K562 (cell line): ENCODE data around the gene SNPH. TPM values are rescaled to one million over a fixed set of nuclear protein-coding genes. Genes with fewer than 3 reads are reported as not detected.

Experiments
- ATAC-seq: fragments of 200-7000 bp; cut with Tn5 transposase; 3 replicates; pipeline ENCODE4 v1.9.1; 2020; ENCODE audit warnings: moderate library complexity
- BruUV-seq: library from RNA; stranded (reverse); fragments of 400-500 nt; replicated peaks from 2 replicates; lab custom pipeline; 2021; lab: Mats Ljungman, UMichigan
- CTCF ChIA-PET: fragments of 300-600 bp; formaldehyde crosslinking; extraction: SDS; loops from one replicate; lab custom pipeline; 2021; ENCODE audit warnings: low intra/inter-chr PET ratio; lab: Yijun Ruan, JAX
- POLR2A ChIA-PET: fragments of 300-600, 350-650 bp; sonication (Branson Sonifier 250); formaldehyde crosslinking; extraction: SDS; loops from one replicate; lab custom pipeline; 2021; ENCODE audit warnings: antibody characterized with exemption, inconsistent platforms; lab: Yijun Ruan, JAX
- DNase-seq, 4 experiments: peaks; one replicate each; pipeline versions ENCODE4 v3.0.0 to v3.0.0-alpha.2; 2011 to 2018; ENCODE audit warnings: low spot score in 3 of 4, mixed read lengths in 3 of 4; ENCODE audit errors: extremely low read depth in 1 of 4
- FAIRE-seq: peaks from 2 replicates; lab custom pipeline; 2011; peaks lifted over from hg19 to GRCh38; lab: Jason Lieb, UNC
- H2AFZ ChIP-seq: 2 replicates; pipeline ENCODE4 v1.6.0; 2011; ENCODE audit warnings: low read depth, low read length, control low read depth, inconsistent platforms
- H3K27ac ChIP-seq: fragments of 200-600 bp; 3 replicates; pipeline ENCODE4 v1.8.0; 2011; ENCODE audit warnings: low read depth, mild to moderate bottlenecking, control low read depth, inconsistent platforms, low read length, moderate library complexity, mixed read lengths; ENCODE audit errors: extremely low read depth
- H3K27me3 ChIP-seq, 2 experiments: fragments of 300-600 bp in 1 of 2; 2 replicates in 1 of 2; 3 replicates in 1 of 2; pipeline versions ENCODE4 v1.6.0 to v1.8.0; 2011; ENCODE audit warnings: inconsistent platforms in 2 of 2, low read length in 2 of 2, mild to moderate bottlenecking in 1 of 2, mixed read lengths in 1 of 2, moderate library complexity in 1 of 2; ENCODE audit not compliant: control insufficient read depth in 2 of 2, insufficient read depth in 2 of 2
- H3K36me3 ChIP-seq: fragments of 300-600 bp; 3 replicates; pipeline ENCODE4 v1.8.0; 2011; ENCODE audit warnings: mild to moderate bottlenecking, low read length, inconsistent platforms; ENCODE audit not compliant: control insufficient read depth, insufficient read depth
- H3K4me1 ChIP-seq, 2 experiments: fragments of 200-600 bp in 1 of 2; replicated peaks in 1 of 2; 2 replicates in 1 of 2; 3 replicates in 1 of 2; pipeline versions ENCODE4 v1.5.1 to v1.8.0; 2011; ENCODE audit warnings: inconsistent platforms in 2 of 2, low read length in 2 of 2, mild to moderate bottlenecking in 1 of 2, mixed read lengths in 1 of 2, moderate library complexity in 1 of 2; ENCODE audit not compliant: control insufficient read depth in 2 of 2, insufficient read depth in 2 of 2
- H3K4me2 ChIP-seq: 2 replicates; pipeline ENCODE4 v1.6.1; 2011; ENCODE audit warnings: low read length, control low read depth, inconsistent platforms, mixed read lengths; ENCODE audit not compliant: insufficient read depth
- H3K4me3 ChIP-seq: fragments of 200-600 bp; sonication (generic), shearing (Covaris generic); 2 replicates; pipeline ENCODE4 v1.5.1; 2016; ENCODE audit warnings: control low read depth, inconsistent platforms
- H3K79me2 ChIP-seq: fragments of 200-600 bp; 3 replicates; pipeline ENCODE4 v1.8.0; 2011; ENCODE audit warnings: low read length, inconsistent platforms; ENCODE audit not compliant: control insufficient read depth, insufficient read depth
- H3K9ac ChIP-seq, 2 experiments: 2 replicates each; pipeline versions ENCODE4 v1.6.0 to v1.6.1; 2011; ENCODE audit warnings: low read depth in 2 of 2, low read length in 2 of 2, control low read depth in 1 of 2, inconsistent platforms in 1 of 2, mild to moderate bottlenecking in 1 of 2, mixed read lengths in 1 of 2; ENCODE audit not compliant: insufficient read depth in 1 of 2
- H3K9me1 ChIP-seq: one replicate; pipeline ENCODE4 v1.6.0; 2011; ENCODE audit warnings: inconsistent platforms, mild to moderate bottlenecking, low read length, moderate library complexity; ENCODE audit not compliant: control insufficient read depth, insufficient read depth
- H3K9me3 ChIP-seq: replicated peaks from 2 replicates; pipeline ENCODE4 v1.5.1; 2011; ENCODE audit warnings: low read depth, low read length, inconsistent platforms; ENCODE audit not compliant: control insufficient read depth, insufficient read depth
- H4K20me1 ChIP-seq: replicated peaks from 2 replicates; pipeline ENCODE4 v1.6.1; 2011; ENCODE audit warnings: low read length, inconsistent platforms, mixed read lengths; ENCODE audit not compliant: control insufficient read depth, insufficient read depth
- KAT8 ChIP-seq: fragments of 450-650 bp; IDR thresholded peaks from 2 replicates; pipeline ENCODE4 v1.6.1; 2016; ENCODE audit warnings: low read depth, mild to moderate bottlenecking
- MBD2 ChIP-seq: sonication (generic); IDR thresholded peaks from 2 replicates; pipeline ENCODE4 v1.6.1; 2016; ENCODE audit warnings: low read depth, borderline replicate concordance
- MTF1 ChIP-seq: fragments of 250-450 bp; sonication (Bioruptor Pico); IDR thresholded peaks from 2 replicates; pipeline ENCODE4 v1.9.0; 2021; ENCODE audit warnings: moderate library complexity, mild to moderate bottlenecking, inconsistent platforms, borderline replicate concordance
- SIN3A ChIP-seq, 2 experiments: fragments of 150-350 bp in 1 of 2; IDR thresholded peaks; 2 replicates each; pipeline ENCODE4 v1.6.1; 2011 to 2016; ENCODE audit warnings: borderline replicate concordance in 2 of 2, low read depth in 2 of 2, low read length in 2 of 2, mild to moderate bottlenecking in 2 of 2, moderate library complexity in 2 of 2; ENCODE audit not compliant: control insufficient read depth in 1 of 2
- SIN3B ChIP-seq: fragments of 450-650 bp; IDR thresholded peaks from 2 replicates; pipeline ENCODE4 v1.6.1; 2017; ENCODE audit warnings: low read depth, mild to moderate bottlenecking, moderate library complexity
- SRSF9 ChIP-seq: fragments of 200-400 bp; formaldehyde crosslinking; IDR thresholded peaks from 2 replicates; pipeline ENCODE4 v1.6.1; 2017; ENCODE audit warnings: low read depth, low read length, borderline replicate concordance
- XRCC4 ChIP-seq: IDR thresholded peaks from one replicate; pipeline ENCODE4 v1.6.1; 2011; ENCODE audit not compliant: insufficient read depth, insufficient read length; ENCODE audit errors: extremely low read depth
- ZBTB7A ChIP-seq: IDR thresholded peaks from 2 replicates; pipeline ENCODE4 v1.6.1; 2011; ENCODE audit warnings: low read depth, mild to moderate bottlenecking, low read length, moderate library complexity, borderline replicate concordance; ENCODE audit not compliant: control insufficient read depth
- ZNF347 ChIP-seq: fragments of 450-650 bp; formaldehyde crosslinking; IDR thresholded peaks from 2 replicates; pipeline ENCODE4 v1.4.0; 2020; ENCODE audit warnings: low read depth, mild to moderate bottlenecking, moderate library complexity
- ZNF431 ChIP-seq: sonication (generic); formaldehyde crosslinking; IDR thresholded peaks from 2 replicates; pipeline ENCODE4 v1.8.0; 2022; ENCODE audit warnings: mild to moderate bottlenecking, missing genetic modification reagents
- ZNF699 ChIP-seq: fragments of 250-450 bp; sonication (Bioruptor Pico); IDR thresholded peaks from 2 replicates; pipeline ENCODE4 v1.8.0; 2021; ENCODE audit warnings: mild to moderate bottlenecking, moderate library complexity; ENCODE audit not compliant: insufficient replicate concordance
- WGBS: fragments of 100-300 bp; shearing (Covaris generic); methylation state at CpG from one replicate; pipeline ENCODE4 v1.1.6; 2016; ENCODE audit warnings: low coverage, mixed read lengths; ENCODE audit not compliant: insufficient coverage; ENCODE audit errors: missing lambda C conversion rate; 5-methylcytosine and 5-hydroxymethylcytosine counted together
- in situ Hi-C: fragments of 300-500 bp; cut with MboI; formaldehyde crosslinking; loops from 4 replicates; pipeline ENCODE4 v1.15.0; 2018; ENCODE audit warnings: inconsistent platforms, mixed read lengths
- intact Hi-C: fragments of 100-400 bp; cut with micrococcal nuclease; formaldehyde crosslinking; loops from 2 replicates; pipeline ENCODE4 v1.14.2; 2022
- polyA plus RNA-seq, 8 experiments: library from polyadenylated mRNA; depleted of rRNA in 4 of 8; stranded (reverse) in 5 of 8; unstranded in 3 of 8; fragments of >200 nt; fragmentation: Nextera tagmentation in 2 of 8; fragmentation: Illumina TruSeq in 1 of 8; extraction: Ambion mirVana in 2 of 8; extraction: Trizol in 1 of 8; gene quantifications; 2 replicates each; pipeline versions ENCODE4 v1.2.1 to v1.2.3, GENCODE V29; 2011 to 2014; ENCODE audit warnings: inconsistent platforms in 1 of 8, missing spikeins in 1 of 8
- total RNA-seq, 7 experiments: library from RNA; depleted of rRNA in 6 of 7; stranded (reverse); fragments of >200 nt in 6 of 7; fragmentation: Illumina TruSeq in 2 of 7; extraction: Trizol in 2 of 7; gene quantifications; 2 replicates each; pipeline versions ENCODE4 v1.2.1 to v1.2.3, GENCODE V29; 2011 to 2021; ENCODE audit warnings: low replicate concordance in 1 of 7
- TF ChIP-seq, protein P1 (sequence below): fragments of 450-650 bp; formaldehyde crosslinking; IDR thresholded peaks from 2 replicates; pipeline ENCODE4 v1.4.0; 2022; ENCODE audit warnings: mild to moderate bottlenecking, moderate library complexity
- TF ChIP-seq, protein P2 (sequence below): fragments of 450-650 bp; formaldehyde crosslinking; IDR thresholded peaks from 2 replicates; pipeline ENCODE4 v1.4.0; 2020; ENCODE audit warnings: mild to moderate bottlenecking, moderate library complexity
- TF ChIP-seq, protein P3 (sequence below): fragments of 200-800 bp; sonication (Bioruptor generic); IDR thresholded peaks from 2 replicates; pipeline ENCODE4 v1.6.1; 2017; ENCODE audit warnings: missing genetic modification characterization, missing compliant biosample characterization

The SNPH gene
- total and polyA plus RNA-seq, 9 of the 15 experiments (the other 6 are each of a cell fraction or from before 2014, with no cell fraction given), result 0.03 to 4.2 (median 1.4) TPM

DNA sequence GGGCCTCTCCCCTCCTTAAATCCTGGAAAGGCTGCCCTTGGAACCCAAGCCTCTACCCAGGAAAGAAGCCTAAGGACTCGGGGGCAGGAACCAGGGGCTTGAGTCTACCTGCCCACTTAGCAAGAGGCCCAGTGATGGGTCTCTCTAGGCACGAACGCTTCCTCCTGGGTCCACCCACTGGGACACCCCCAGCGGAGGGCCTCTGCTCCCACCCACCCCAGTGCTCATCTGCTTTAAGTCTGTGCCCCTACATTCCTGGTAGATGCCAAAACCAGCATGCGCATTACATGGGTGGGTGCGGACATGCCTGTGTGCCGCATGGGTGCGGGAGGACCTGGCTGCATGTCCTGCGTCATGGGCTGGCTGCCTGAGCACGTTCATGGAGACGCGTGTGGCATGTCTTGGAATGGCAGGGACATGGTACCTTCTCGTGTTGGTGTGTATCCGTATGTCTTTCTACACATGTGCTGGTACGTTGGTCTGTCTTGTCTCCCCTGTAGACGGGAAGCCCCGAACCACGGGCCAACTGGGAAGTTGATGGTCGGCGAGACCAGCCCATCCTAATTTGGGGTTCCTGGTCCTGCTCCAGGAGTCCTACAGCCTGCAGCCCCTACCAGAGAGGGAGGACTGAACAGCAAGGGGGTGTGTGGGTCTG lies 29.3 kb downstream of the SNPH start:
- H3K27me3 ChIP-seq, result no peaks in the 10 kb centered on the region
- DNase-seq, result no peak
- H3K27ac ChIP-seq, result no peak overlapping the region
- no peak for ATAC-seq
- intact Hi-C loops (no loop called here), in situ Hi-C loops (no loop called here)
- peaks cover 0 to 8% of the 10 kb centered on the region in 2 experiments; a peak in 3 of 5 replicates for H3K4me1 ChIP-seq
- ChIA-PET POLR2A (no interaction called here), CTCF (no interaction called here)
- 70% methylated on average over 11 of the region's 20 CpGs for WGBS
- H2AFZ ChIP-seq, result no peak overlapping the region
- H3K9ac ChIP-seq, result no peak overlapping the region
- H3K9me1 ChIP-seq, result no peaks in the 10 kb centered on the region
- no TSS peak for BruUV-seq
- no peak for FAIRE-seq
- no peaks in the 10 kb centered on the region; the same call in 2 of the 3 replicates for H3K36me3 ChIP-seq
- TF ChIP-seq, protein P1, sequence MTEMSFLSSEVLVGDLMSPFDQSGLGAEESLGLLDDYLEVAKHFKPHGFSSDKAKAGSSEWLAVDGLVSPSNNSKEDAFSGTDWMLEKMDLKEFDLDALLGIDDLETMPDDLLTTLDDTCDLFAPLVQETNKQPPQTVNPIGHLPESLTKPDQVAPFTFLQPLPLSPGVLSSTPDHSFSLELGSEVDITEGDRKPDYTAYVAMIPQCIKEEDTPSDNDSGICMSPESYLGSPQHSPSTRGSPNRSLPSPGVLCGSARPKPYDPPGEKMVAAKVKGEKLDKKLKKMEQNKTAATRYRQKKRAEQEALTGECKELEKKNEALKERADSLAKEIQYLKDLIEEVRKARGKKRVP (CRISPR knock-in tag), result no peak
- TF ChIP-seq MTF1 (CRISPR knock-in tag), result no peak
- TF ChIP-seq, protein P2, sequence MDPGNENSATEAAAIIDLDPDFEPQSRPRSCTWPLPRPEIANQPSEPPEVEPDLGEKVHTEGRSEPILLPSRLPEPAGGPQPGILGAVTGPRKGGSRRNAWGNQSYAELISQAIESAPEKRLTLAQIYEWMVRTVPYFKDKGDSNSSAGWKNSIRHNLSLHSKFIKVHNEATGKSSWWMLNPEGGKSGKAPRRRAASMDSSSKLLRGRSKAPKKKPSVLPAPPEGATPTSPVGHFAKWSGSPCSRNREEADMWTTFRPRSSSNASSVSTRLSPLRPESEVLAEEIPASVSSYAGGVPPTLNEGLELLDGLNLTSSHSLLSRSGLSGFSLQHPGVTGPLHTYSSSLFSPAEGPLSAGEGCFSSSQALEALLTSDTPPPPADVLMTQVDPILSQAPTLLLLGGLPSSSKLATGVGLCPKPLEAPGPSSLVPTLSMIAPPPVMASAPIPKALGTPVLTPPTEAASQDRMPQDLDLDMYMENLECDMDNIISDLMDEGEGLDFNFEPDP (CRISPR knock-in tag), result no peak
- no peak for TF ChIP-seq SRSF9
- no peak for TF ChIP-seq ZBTB7A
- TF ChIP-seq XRCC4, result no peak
- no peak for TF ChIP-seq ZNF699 (CRISPR knock-in tag)
- no peak for TF ChIP-seq SIN3A (IDR thresholded peaks at IDR 0.05; ENCODE audit: borderline replicate concordance in 2 of 2, control insufficient read depth in 1 of 2, low read depth in 2 of 2, low read length in 2 of 2)
- no peak for TF ChIP-seq MBD2
- TF ChIP-seq SIN3B, result no peak
- no peak for TF ChIP-seq ZNF431
- TF ChIP-seq KAT8, result no peak
- TF ChIP-seq, protein P3, sequence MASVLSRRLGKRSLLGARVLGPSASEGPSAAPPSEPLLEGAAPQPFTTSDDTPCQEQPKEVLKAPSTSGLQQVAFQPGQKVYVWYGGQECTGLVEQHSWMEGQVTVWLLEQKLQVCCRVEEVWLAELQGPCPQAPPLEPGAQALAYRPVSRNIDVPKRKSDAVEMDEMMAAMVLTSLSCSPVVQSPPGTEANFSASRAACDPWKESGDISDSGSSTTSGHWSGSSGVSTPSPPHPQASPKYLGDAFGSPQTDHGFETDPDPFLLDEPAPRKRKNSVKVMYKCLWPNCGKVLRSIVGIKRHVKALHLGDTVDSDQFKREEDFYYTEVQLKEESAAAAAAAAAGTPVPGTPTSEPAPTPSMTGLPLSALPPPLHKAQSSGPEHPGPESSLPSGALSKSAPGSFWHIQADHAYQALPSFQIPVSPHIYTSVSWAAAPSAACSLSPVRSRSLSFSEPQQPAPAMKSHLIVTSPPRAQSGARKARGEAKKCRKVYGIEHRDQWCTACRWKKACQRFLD, result no peak
- TF ChIP-seq ZNF347 (CRISPR knock-in tag), result no peak
- H3K79me2 ChIP-seq, result no peaks in the 10 kb centered on the region
- peaks cover 3% of the 10 kb centered on the region; the same call in 1 of the 2 replicates for H4K20me1 ChIP-seq
- no peak overlapping the region for H3K4me2 ChIP-seq
- no peak overlapping the region for H3K4me3 ChIP-seq
- H3K9me3 ChIP-seq, result no peaks in the 10 kb centered on the region
